LNCaP clone FGC (cell line): ENCODE results near the gene PDCL3.

Experiments used
- DNase-seq: peaks from one replicate; pipeline ENCODE4 v3.0.0-alpha.2; 2011; ENCODE audit warnings: low read depth
- H3K4me3 ChIP-seq: 2 replicates; pipeline ENCODE4 v1.5.1; 2011; ENCODE audit warnings: mild to moderate bottlenecking, low read depth, low read length, control low read depth
- CTCF ChIP-seq: IDR thresholded peaks from 2 replicates; pipeline ENCODE4 v1.5.1; 2012; ENCODE audit warnings: mild to moderate bottlenecking; ENCODE audit not compliant: control insufficient read depth, insufficient read depth; ENCODE audit errors: extremely low read depth

Gene PDCL3

GRCh38 chr2:100606726-100607343 is 44.0 kb downstream of the PDCL3 start:
- DNase-seq: no peak
- no peak overlapping the region for H3K4me3 ChIP-seq
- peak; percentile 74 for TF ChIP-seq CTCF

DNA sequence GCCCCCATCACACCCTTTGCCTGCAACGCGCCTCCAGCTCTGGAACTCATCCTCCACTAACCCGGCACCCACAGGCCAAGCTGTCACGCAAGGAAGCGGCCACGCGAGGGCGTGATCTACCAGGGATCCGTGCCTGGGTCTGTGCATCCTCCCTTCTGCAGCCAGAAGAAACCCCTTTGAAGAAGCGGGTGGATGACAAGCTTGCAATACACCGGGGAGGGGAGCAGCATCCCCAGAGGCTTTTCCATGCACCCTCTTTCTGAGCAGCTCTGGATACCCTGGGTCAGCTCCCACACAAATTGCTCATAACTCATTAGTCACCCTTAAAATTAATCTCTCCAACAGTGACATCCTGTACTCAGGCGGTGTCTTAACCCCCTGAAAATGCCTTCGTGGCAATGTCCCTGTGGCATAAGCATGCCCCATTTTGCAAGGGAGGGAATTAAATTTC is 47.6 kb downstream of the PDCL3 start:
- TF ChIP-seq CTCF: peak; percentile 91
- no peak for DNase-seq
- no peak overlapping the region for H3K4me3 ChIP-seq

- TF ChIP-seq CTCF: no peak
- H3K4me3 ChIP-seq: no peak overlapping the region
- DNase-seq: no peak
These were observed 48.6 kb downstream of the PDCL3 start for GRCh38 chr2:100611079-100612029.

DNA sequence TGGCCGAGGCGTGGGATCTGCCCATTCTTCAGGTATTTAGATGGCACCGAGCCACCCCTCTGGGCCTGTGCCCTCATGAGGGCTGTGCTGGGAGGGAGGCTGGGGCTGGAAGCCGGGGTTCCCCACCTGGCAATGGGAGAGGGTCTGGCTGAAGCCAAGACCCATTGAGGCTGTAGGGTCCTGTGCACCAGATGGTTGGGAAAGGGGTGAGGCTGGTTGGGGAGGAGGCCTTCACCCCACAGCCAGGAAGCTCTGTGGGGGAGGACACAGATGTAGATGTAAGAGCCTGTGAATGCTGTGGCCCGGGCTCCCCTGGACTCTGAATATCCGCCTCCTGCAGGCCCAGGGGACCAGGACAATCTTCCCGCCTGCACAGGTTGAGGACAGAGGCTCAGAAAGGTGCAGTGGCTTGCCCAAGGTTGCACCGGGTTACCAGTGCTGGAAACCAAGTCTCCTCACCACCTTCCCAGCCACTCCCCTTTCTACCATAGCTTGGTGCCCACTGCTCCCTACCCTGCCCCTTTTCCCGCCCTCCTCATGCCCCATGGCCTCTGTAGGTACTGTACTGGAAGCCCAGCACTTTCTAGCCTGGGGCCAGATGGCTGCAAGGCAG is 49.7 kb downstream of the PDCL3 start:
- DNase-seq: no peak
- TF ChIP-seq CTCF: no peak
- H3K4me3 ChIP-seq: no peak overlapping the region

- H3K4me3 ChIP-seq: no peak overlapping the region
- no peak for DNase-seq
- no peak for TF ChIP-seq CTCF
These were observed 50.9 kb downstream of the PDCL3 start for GRCh38 chr2:100613719-100614118.

GRCh38 chr2:100614455-100615000 is 51.7 kb downstream of the PDCL3 start:
- TF ChIP-seq CTCF: no peak
- no peak overlapping the region for H3K4me3 ChIP-seq
- DNase-seq: no peak
